DMS 273 treated with DMSO at 0.1 percent for 48 hours (cell line): ENCODE results near the gene ZNRD2.
"Not testable (repeated sequence)": the region's sequence is repeated elsewhere in the genome, so short reads cannot be mapped to it uniquely, and the experiment has no call there.

Experiments
- DNase-seq: peaks from one replicate; lab custom pipeline; 2025; lab: John Stamatoyannopoulos, UW

The ZNRD2 gene

GRCh38 chr11:65555693-65556231 lies 14.5 kb upstream of the ZNRD2 start:
- no peak for DNase-seq

GRCh38 chr11:65556470-65557279 lies 13.6 kb upstream of the ZNRD2 start:
- no peak for DNase-seq

- DNase-seq = no peak
These were observed 12.8 kb upstream of the ZNRD2 start for GRCh38 chr11:65557280-65558001.

GRCh38 chr11:65558002-65558929 lies 12.0 kb upstream of the ZNRD2 start, which contains the start of gene LTBP3:
LTBP3 (minus strand) TSS chr11:65558359; CDS start chr11:65557959, 400 bp downstream.
- peak; percentile 10 for DNase-seq

GRCh38 chr11:65558930-65559509 lies 11.3 kb upstream of the ZNRD2 start:
- DNase-seq = no peak

GRCh38 chr11:65559535-65559934 lies 10.7 kb upstream of the ZNRD2 start:
- DNase-seq = no peak

- DNase-seq = no peak
These were observed 10.2 kb upstream of the ZNRD2 start for GRCh38 chr11:65559951-65560537.

- peak; percentile 10 for DNase-seq
These were observed 9.5 kb upstream of the ZNRD2 start for GRCh38 chr11:65560555-65561418.

GRCh38 chr11:65562020-65562419 lies 8.3 kb upstream of the ZNRD2 start:
- no peak for DNase-seq

GRCh38 chr11:65562788-65563187 lies 7.5 kb upstream of the ZNRD2 start:
- no peak for DNase-seq

GRCh38 chr11:65563601-65564000 lies 6.7 kb upstream of the ZNRD2 start:
- no peak for DNase-seq

GRCh38 chr11:65564879-65565559 lies 5.3 kb upstream of the ZNRD2 start:
- DNase-seq = not testable (repeated sequence)

GRCh38 chr11:65565624-65566453 lies 4.4 kb upstream of the ZNRD2 start:
- DNase-seq = no peak

GRCh38 chr11:65569164-65569972 lies 909 bp upstream of the ZNRD2 start:
- DNase-seq = no peak

GRCh38 chr11:65571420-65571819 lies 1.1 kb downstream of the ZNRD2 start:
- DNase-seq = no peak

- peak; percentile 32 for DNase-seq
These were observed 1.7 kb downstream of the ZNRD2 start for GRCh38 chr11:65571940-65572339.

GRCh38 chr11:65572356-65573051 lies 2.2 kb downstream of the ZNRD2 start, which contains the start of gene FAM89B:
FAM89B (plus strand) TSS chr11:65572538; CDS start chr11:65572670, 132 bp downstream.
- DNase-seq = no peak
